Measurements from ENCODE around the gene SULT4A1.
"Not testable (repeated sequence)": the region's sequence is repeated elsewhere in the genome, so short reads cannot be mapped to it uniquely, and the experiment has no call there.

The SULT4A1 gene

GRCh38 chr22:43886231-43886630, 23.9 kb upstream of the SULT4A1 start:
- DNase-seq: no peak

DNA sequence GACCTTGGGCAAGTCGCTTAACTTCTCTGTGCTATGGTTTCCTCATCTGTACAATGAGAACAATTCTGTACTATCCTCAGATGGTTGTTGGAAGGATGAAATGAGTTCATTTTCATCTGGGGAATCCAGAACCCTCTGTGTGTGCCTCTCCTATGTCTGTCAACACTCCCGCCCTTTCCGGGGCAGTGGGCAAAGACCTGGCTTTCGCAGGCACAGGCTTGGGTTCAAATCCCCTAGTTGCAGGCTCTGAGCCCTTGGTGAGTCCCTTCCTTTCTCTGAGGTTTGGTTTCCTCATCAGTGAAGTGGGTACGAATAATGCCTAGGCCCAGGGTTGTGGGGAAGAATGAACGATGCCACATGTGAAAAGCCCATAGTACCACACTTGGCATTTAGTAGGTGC, 23.5 kb upstream of the SULT4A1 start:
- no peak for DNase-seq

- no peak for DNase-seq
Observed at GRCh38 chr22:43885319-43885671, 23.0 kb upstream of the SULT4A1 start.

GRCh38 chr22:43884600-43885318, 22.4 kb upstream of the SULT4A1 start:
- peak; percentile 63 to 76 for DNase-seq

DNA sequence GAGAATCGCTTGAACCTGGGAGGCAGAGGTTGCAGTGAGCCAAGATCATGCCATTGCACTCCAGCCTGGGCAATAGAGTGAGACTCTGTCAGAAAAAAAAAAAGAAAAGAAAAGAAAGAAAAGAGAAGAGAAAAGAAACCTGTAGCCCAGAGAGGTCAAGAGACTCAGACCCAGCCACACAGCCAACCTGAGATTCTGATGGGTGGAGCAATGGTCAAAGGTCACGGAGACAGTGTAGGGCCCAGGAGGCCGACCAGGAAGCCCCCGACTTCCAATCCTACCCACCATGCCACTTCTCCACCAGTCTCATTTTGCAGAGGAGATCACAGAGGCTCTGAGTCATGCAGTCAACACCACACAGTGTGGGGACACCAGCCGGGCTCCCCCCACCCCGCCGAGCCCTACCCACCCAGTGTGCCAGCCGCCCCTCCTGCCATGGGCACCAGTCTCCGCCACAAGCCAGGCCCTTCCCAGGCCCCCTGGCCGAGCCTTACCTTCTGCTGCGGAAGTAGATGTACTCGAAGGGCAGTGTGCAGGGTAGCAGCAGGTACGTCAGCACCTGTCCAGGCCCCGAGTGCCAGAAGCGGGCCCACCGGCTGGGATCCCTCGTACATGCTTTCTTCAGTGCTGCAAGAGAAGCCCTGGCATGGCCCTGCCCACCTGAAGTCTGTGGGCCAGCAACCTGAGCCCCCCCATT, 21.6 kb upstream of the SULT4A1 start:
- DNase-seq: no peak

DNA sequence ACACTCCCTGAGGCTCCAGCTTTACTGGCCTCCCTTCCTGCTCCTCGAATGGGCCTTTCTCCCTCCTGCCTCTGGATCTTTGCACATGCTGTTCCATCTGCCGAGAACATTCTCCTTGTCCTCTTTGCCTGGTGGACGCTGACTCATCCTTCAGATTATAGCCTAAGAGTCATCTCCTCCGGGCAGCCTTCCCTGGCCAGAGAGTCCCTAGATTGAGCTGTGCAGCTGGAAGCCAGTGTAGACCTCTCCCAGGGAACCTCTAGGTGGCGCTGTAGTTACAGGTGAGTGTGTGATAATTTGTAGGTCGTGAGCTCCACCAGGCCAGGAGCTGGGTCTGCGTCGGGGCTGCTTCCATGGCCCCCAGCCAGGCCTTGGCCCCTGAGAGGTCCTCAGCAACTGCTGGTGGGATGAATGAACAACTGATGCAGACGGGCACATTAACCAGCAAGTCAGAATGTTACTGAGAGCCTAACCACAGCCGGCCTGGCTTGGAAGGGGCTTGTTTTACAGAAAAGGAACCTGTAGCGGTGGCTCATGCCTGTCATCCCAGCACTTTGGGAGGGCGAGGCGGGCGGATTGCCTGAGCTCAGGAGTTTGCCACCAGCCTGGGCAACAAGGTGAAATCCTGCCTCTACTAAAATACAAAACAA, 20.8 kb upstream of the SULT4A1 start:
- peak; percentile 53 to 56 for DNase-seq

GRCh38 chr22:43882122-43882767, 19.9 kb upstream of the SULT4A1 start:
- DNase-seq: no peak

DNA sequence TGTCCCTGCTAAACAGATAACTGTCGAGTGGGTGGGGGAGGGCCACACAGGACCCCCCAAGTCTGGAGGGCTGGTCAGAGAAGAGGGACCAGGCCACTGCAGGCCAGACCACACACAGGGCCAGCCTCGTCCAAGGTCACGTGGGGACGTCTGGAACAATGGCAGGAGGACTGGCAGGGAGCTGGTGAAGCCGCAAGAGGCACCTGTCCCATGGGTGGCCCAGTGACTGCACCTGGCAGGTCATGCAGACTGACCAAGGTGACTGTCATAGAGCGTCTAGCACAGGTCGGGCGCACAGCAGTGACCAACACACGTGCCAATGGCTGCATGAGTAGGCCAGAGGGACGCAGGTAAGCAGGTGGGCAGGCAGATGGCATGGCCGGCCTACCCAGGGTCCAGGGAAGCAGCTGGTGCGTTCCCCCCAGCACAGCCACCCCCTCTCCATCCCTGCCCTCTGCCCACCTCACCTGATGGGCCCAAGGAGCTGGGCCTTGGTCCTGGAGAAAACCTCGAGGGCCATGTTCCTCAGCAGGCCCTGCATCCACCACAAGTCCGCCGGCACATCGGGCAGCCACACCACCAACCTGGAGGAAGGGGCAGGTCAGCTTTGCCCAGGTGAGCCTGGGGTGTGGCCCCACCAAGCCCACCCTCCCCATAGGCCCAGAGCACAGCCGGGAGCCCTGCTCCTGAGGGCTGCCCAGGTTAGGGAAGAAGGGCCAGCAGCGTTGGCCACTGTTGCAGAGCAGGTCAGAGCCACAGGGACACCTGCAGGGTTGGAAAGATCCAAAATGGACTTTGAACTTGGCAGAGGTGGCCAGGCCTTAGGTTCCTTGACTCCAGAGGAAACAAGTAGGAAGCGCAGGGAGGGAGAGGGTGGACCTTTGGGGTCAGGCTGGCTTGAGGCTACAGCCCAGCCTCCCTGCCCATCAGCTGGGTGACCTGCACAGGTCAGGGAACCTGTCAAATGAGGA, 19.1 kb upstream of the SULT4A1 start:
- DNase-seq: no peak

- DNase-seq: no peak
Observed at GRCh38 chr22:43880541-43880991, 18.3 kb upstream of the SULT4A1 start.

DNA sequence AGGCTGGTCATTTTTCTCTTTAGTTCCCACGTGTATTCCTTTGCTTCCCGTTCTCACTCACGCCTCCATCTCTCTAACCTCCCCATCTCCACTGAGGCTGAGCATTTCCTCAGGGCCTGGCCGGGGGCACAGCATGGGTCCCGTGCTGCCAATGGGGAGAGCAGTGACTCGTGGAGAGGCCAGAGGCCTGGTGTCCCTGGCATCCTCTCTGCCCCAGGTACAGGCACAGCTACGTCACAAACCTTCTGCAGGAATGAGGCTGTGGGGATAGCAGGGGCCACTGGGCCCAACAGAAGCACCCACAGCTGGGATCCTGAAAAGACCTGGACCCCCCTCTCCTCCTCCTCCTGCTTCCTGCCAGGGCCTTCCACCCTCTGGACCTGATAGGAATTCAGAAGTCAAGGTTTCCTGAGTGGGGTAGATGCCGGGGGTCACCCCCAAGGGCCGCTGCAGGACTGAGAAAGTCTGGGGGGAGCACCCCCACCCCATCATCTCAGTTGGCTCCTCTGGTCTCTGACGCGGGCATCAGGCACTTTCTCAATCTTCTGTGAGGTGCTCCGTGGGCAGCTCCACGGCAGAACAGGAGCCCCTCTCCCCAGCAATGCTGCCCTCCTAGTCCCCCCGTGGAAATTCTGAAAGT, 17.7 kb upstream of the SULT4A1 start:
- no peak for DNase-seq

- no peak for DNase-seq
Observed at GRCh38 chr22:43878831-43879550, 16.7 kb upstream of the SULT4A1 start.

DNA sequence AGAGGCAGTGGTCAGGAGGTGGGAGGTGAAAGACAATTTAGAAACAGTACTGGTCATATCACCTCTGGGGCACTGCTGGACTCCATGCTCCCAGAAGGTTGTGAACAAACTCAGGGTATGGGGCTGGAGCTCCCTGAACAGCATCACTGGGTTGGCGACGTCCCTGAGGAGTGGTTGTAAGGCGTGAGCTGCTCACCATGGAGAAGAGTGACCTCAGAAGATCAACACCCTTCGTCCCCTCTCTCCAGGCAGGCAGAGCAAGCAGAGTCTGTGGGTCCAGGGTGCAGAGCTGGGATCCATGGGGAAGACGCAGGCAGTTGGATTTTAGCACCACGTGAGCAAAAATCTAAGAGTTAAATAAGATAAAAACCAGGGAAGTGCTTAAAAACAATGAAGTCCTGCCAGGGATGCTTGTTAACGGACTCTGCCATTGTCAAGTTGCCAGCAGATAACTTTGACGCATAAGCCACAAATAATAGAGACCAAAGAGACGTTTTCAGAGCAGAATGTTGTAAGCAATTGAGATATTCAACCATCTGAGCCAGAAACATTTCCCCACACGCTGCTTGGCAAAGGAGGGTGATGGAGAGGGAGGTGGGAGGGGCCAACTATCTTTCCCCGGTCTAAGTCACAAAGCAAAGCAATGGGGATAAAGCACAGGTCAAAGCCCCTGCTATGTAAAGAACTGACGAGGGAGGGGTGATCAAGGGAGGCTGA, 15.9 kb upstream of the SULT4A1 start:
- DNase-seq: no peak

- no peak for DNase-seq
Observed at GRCh38 chr22:43876866-43877509, 14.7 kb upstream of the SULT4A1 start.

DNA sequence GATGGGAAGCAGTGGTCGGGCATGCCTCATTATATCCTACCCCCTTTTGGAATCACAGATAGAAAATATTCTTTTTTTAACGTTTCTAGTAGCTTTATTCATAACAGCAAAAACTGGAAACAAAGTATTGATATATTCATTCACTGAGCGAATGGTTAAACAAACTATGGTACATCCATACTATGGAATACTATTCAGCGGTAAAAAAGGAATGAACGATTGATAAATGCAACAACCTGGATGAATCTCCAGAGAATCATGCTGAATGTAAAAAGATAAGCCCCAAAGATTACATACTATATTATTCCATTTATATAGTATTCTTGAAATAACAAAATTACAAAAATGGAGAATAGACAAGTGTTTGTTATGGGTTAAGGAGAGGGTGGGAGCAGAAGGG, 7.5 kb upstream of the SULT4A1 start:
- no peak for DNase-seq

GRCh38 chr22:43869001-43869400, 6.7 kb upstream of the SULT4A1 start:
- DNase-seq: not testable (repeated sequence)

- peak; percentile 28 to 33 for DNase-seq
Observed at GRCh38 chr22:43867839-43868635, 5.7 kb upstream of the SULT4A1 start.

GRCh38 chr22:43862882-43863202, 529 bp upstream of the SULT4A1 start:
- DNase-seq: no peak

DNA sequence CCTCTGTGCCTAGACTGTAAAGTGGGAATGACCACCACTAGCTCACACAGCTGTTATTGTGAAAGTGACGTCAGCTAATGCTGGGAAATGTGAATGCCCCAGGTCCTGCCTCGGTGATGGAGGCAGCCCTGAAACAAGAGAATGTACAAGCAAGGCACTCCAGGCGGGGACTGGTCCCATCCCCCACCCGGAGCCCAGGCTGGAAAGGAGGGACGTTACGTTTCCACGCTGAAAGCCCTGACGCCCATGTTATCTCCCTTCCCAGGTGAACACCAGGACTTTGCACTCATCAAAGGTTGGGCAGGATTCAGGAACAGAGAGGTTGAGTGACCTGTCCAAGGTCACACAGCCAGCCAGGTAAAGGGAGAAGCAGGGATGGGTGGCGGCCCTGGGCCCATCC, 784 bp downstream of the SULT4A1 start:
- no peak for DNase-seq

DNA sequence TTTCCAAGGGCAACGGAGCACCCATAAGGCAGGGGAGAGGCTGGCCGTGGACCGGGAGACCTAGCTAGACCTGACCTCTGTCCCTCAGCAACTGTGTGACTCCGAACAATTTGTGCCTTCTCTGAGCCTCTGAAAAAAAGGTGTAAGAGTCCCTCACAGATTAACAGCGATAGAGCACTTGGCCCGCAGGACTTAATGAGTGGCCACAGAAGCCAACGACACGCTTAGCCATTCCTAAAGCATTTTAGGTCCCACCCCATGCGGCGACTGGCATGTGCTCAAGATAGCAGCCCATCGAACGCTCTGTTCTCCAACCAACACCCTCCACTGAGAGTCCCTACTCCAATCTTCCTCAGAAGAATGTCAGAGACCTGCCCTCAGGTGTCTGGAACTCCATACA, 1.5 kb downstream of the SULT4A1 start:
- no peak for DNase-seq
